ENCODE measurements around the gene PCDHA1.

Gene PCDHA1

DNA sequence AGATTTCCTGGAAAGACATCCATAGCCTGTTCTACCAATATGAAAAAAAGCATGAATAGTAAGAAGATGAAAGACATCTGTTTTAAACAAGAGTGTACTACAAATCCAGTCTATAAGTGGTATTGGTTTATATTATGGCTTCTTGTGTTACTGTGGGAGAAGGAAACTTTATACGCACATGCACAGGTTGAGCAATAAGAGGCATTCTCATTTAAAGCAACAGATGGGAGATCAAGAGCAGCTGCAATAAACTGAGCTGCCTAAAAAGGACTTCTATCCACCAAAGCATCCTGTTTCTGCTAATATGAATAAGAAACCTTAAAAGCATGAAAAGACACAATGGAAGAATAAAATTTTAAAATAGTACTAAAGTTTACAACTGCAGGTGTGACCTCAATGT lies 256.6 kb downstream of the PCDHA1 start:
- DNase-seq (ENCODE audit: low spot score): no peak

DNA sequence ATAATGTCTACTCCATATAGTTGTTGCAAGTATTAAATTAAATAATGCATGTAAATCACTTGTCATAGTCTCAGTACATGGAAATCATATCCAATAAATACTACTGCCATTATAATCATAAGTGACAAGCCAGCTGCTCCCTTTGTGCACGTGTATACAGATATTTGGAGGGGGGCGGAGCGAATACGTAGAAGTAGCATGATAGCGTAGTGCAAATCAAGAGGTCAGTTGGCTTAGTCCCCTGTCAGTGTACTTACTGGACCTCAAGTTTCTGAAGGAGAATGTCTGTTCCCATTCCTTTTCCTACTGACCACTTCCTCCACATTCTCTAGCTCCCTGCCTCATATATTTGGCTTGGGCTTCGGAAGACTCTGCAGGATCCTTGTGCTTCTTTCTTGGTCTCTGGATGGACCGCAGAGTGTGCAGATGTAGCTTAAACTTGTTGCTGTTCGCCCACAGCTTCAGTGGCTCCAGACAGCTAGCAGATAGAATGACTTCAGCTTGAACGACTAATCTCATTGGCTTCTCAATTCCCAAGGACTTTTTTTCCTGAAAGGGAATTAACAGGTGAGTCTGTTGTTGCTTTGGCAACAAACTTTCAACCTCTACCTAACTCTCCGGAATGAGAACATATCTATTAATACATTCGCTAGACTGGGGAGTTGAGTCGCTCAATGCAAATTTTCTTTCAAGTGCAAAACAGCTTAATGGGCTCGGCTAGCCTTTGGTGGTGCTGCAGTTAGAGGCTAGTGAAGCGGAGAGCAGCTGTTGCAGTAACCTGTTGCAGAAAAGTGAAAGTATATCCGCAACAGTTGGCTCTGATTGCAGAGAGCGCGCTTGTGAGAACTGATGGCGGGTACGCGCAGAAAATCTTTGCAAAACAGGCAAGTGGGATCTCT lies 264.9 kb downstream of the PCDHA1 start, which contains the start of gene PCDHB1:
PCDHB1 (plus strand) TSS at position 753 of the 899 bp plus-strand sequence; CDS start at position 850, 97 bp downstream.
- no peak for DNase-seq (ENCODE audit: low spot score)

- DNase-seq (ENCODE audit: low spot score): no peak
These were observed 265.6 kb downstream of the PCDHA1 start for GRCh38 chr5:141051521-141051866.
